Measurements from ENCODE around the gene CNTNAP5.

- TF ChIP-seq ZNF565 (CRISPR knock-in tag; conservative IDR thresholded peaks at IDR 0.05; ENCODE audit: low read depth) (no peak), ESRRG (CRISPR knock-in tag; IDR thresholded peaks at IDR 0.05) (no peak), CSRNP3 (CRISPR knock-in tag; IDR thresholded peaks at IDR 0.05) (no peak), PATZ1 (CRISPR knock-in tag; IDR thresholded peaks at IDR 0.05; ENCODE audit: borderline replicate concordance) (no peak), ARNTL (CRISPR knock-in tag; IDR thresholded peaks at IDR 0.05; ENCODE audit: borderline replicate concordance, low read depth) (no peak), ISL1 (CRISPR knock-in tag; IDR thresholded peaks at IDR 0.05) (no peak), ZFP3 (CRISPR knock-in tag; IDR thresholded peaks at IDR 0.05) (no peak), RARB (CRISPR knock-in tag; IDR thresholded peaks at IDR 0.05) (no peak), SNAI2 (CRISPR knock-in tag; IDR thresholded peaks at IDR 0.05) (no peak), ZNF8 (CRISPR knock-in tag; IDR thresholded peaks at IDR 0.05) (no peak), TOX (CRISPR knock-in tag; IDR thresholded peaks at IDR 0.05; ENCODE audit: borderline replicate concordance) (no peak), GLIS3 (CRISPR knock-in tag; IDR thresholded peaks at IDR 0.05) (no peak)
Measured at GRCh38 chr2:124756048-124756447, 731.0 kb downstream of the CNTNAP5 start.

Data from SK-N-SH treated with all-trans-retinoic acid at 6 μM for 48 hours (cell line).